ENCODE data around the gene UBR4. TPM values are rescaled to one million over a fixed set of nuclear protein-coding genes. Genes with fewer than 3 reads are reported as not detected.
"Not testable (repeated sequence)": the region's sequence is repeated elsewhere in the genome, so short reads cannot be mapped to it uniquely, and the experiment has no call there.

Gene UBR4
- total and polyA plus RNA-seq, 3 experiments from 2014 or later, result 27.4 to 112 (median 110) TPM

DNA sequence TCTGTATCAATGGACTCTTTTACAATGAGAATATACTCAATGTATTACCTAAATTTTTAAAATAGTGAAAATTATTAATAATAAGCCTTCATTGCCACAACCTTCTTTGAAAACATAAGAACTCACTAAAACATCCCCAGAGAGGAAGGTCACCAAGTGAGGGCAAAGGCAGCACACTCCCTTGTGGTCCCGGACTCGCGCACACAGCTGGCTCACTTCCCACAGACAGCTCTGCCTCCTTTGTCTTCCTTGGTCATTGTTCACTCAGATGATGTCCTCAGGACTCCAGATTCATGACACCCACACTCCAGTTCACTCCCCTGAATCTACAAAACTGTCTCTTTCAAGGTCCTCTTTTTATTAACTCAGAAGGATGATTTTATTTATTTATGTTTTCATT is 19.2 kb upstream of the UBR4 start:
- no peak overlapping the region for H3K4me3 ChIP-seq (ENCODE audit: low read length)
- H3K4me3 Mint-ChIP-seq, result no peak overlapping the region
- H3K9me3 Mint-ChIP-seq, result no peaks in the 10 kb centered on the region
- no peaks in the 10 kb centered on the region for H3K27me3 Mint-ChIP-seq
- no peaks in the 10 kb centered on the region for H3K4me1 ChIP-seq (ENCODE audit: insufficient read depth, low read length)
- DNase-seq, result no peak
- peaks cover 64% of the 10 kb centered on the region for H3K36me3 ChIP-seq (ENCODE audit: insufficient read depth, low read length)
- peaks cover 15 to 95% (median 24%) of the 10 kb centered on the region in 3 donors for H3K36me3 Mint-ChIP-seq
- H3K4me1 Mint-ChIP-seq, result peaks cover 0 to 1% (median under 1%) of the 10 kb centered on the region in 3 donors
- ChIA-PET CTCF (no interaction called here), POLR2A (no interaction called here)
- H3K27me3 ChIP-seq (ENCODE audit: insufficient read depth, low read length, poor library complexity, severe bottlenecking), result no peaks in the 10 kb centered on the region
- H3K27ac Mint-ChIP-seq, result no peak overlapping the region
- no peak overlapping the region for H3K27ac ChIP-seq (ENCODE audit: low read depth, low read length)
- H3K9me3 ChIP-seq (ENCODE audit: low read length), result no peaks in the 10 kb centered on the region

DNA sequence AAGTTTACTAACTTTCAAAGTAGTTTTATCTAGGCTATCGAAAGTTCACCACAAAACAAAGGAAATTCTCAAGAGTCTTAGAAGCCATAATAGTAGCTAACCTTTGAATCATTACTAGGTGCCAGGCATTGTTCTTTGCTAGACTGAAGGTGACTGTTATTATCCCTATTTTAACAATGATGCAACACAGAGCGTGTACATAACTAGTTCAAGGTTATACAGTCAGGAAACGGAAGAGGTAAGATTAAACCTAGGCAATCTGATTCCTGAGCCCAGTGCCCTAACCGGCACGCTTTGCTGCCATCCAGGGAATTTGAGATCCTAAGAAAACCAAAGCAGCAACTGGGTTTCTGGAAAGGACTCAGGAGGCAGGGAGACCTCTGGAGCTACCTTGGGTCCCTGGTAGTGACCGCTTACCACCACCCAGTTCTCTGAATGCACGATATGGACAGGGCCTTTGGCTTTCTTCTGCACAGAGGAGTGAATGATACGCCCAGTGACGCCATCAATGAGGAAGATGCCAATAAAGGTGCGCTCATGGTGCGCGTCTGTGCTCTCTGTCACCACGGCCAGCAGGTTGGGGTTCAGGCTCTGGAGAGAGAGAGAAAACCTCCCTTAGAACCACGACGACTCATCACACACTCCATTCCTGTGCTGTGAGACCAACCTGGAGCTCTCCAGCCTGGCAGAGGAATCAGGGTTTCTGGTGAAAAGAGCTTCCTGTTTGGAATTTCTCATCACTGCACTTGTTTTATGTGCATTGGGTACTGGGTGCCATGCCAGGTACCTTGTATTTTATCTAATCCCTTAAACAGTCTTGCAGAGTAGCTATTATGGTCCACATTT is 13.1 kb upstream of the UBR4 start:
- Mint-ChIP-seq H3K27me3 (no peaks in the 10 kb centered on the region), H3K9me3 (no peaks in the 10 kb centered on the region), H3K27ac (no peak overlapping the region), H3K4me1 (peaks cover 0 to 4% (median 4%) of the 10 kb centered on the region in 3 donors), H3K4me3 (no peak overlapping the region), H3K36me3 (peaks cover 5 to 95% (median 31%) of the 10 kb centered on the region in 3 donors)
- H3K27ac ChIP-seq (ENCODE audit: low read depth, low read length), result no peak overlapping the region
- POLR2A ChIA-PET, result no interaction called here
- H3K9me3 ChIP-seq (ENCODE audit: low read length), result no peaks in the 10 kb centered on the region
- DNase-seq, result no peak
- no peak overlapping the region for H3K4me3 ChIP-seq (ENCODE audit: low read length)
- H3K36me3 ChIP-seq (ENCODE audit: insufficient read depth, low read length), result peaks cover 76% of the 10 kb centered on the region
- H3K4me1 ChIP-seq (ENCODE audit: insufficient read depth, low read length), result no peaks in the 10 kb centered on the region
- CTCF ChIA-PET, result interaction anchor here (1.8 kb wide), 1 partner anchor 12 kb away, joined by 5 read pairs; no protein-coding TSS in a partner anchor
- H3K27me3 ChIP-seq (ENCODE audit: insufficient read depth, low read length, poor library complexity, severe bottlenecking), result no peaks in the 10 kb centered on the region

DNA sequence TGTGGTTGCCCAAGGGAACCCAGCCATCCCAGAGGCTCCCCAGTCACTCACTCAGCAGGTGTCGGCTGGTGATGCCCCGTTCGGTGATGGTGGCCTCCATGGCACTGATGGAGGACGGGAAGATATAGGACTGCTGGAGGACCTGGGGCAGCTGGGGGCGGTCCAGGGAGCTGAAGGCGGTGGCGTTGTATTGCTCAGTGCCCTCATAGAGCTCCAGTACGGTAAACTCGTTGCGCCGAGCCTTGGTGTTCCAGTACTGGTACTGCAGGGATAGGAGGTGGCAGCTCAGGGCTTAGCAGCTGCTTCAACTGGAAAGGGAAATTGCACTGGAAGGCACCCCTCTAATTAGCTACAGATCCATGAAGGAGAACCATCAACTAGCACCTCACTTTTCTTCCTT is 12.5 kb upstream of the UBR4 start:
- H3K36me3 Mint-ChIP-seq, result peaks cover 5 to 95% (median 29%) of the 10 kb centered on the region in 3 donors
- CTCF ChIA-PET, result interaction anchor here (1.8 kb wide), 1 partner anchor 13 kb away, joined by 5 read pairs; no protein-coding TSS in a partner anchor

DNA sequence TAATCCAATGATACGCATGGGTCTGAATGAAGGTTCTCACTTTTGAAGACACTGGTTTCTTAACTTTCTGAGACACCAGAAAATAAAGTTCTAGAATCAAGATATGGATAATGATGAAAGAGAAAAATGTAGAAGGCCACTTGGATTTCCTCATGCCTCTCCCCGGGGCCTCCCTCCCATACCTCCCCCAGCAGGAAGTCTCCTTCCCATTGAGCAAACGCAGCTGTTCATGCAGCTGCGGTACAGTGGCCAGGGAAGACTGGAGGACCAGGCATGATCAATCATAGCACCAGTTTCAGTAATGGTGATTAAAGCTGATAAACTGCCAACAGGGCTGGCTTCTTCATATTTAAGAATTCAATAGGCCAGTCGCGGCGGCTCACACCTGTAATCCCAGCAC is 10.9 kb upstream of the UBR4 start:
- no peaks in the 10 kb centered on the region for H3K27me3 Mint-ChIP-seq
- CTCF ChIA-PET, result no interaction called here
- POLR2A ChIA-PET, result no interaction called here

More for the DNA sequence above, 12.5 kb upstream of the UBR4 start:
- Mint-ChIP-seq H3K9me3 (no peaks in the 10 kb centered on the region), H3K4me1 (peaks cover 0 to 5% (median 4%) of the 10 kb centered on the region in 3 donors), H3K27me3 (no peaks in the 10 kb centered on the region), H3K4me3 (no peak overlapping the region), H3K27ac (peak overlapping the region in 2 of 8 donors; percentile 2 to 55)
- Histone ChIP-seq H3K4me3 (ENCODE audit: low read length) (no peak overlapping the region), H3K36me3 (ENCODE audit: insufficient read depth, low read length) (peaks cover 75% of the 10 kb centered on the region), H3K27ac (ENCODE audit: low read depth, low read length) (no peak overlapping the region), H3K4me1 (ENCODE audit: insufficient read depth, low read length) (no peaks in the 10 kb centered on the region), H3K27me3 (ENCODE audit: insufficient read depth, low read length, poor library complexity, severe bottlenecking) (no peaks in the 10 kb centered on the region), H3K9me3 (ENCODE audit: low read length) (no peaks in the 10 kb centered on the region)
- POLR2A ChIA-PET, result no interaction called here
- DNase-seq, result no peak

DNA sequence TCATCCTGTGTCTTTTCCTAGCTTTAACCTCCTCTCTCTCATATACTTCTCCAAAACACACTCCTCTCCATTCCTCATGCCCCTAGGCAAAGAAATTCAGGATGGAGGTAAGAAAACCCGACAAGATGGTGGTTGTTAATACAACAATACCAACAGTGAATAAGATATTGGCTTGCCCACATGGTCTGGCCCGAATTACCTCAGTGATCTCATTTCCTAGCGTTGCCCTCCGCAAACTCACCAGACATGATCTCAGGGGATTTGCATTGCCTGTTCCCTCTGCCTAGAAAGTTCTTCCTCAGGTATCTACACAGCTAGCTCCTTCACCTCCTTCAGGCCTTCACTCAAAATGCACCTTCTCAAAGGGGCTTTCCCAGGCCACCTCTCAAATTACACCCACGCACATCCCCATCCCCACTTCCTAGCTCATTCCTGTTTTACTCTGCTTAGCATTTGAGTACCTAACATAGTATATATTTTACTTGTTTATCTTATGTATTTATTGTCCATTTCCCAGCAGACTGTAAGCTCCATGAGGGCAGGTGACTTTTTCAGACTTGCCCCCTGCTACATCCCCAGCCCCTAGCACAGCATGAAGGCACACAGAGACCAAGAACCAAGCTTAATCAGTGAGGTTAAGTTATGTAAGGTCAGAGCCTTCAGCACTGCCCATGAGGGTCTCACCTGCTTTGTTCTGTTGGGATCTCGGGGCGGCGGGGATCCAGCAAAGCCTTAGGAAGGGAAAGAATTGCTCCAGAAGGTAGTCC is 10.2 kb upstream of the UBR4 start:
- peak overlapping the region in 6 of 8 donors; percentile 38 to 76 (median 65) for H3K27ac Mint-ChIP-seq
- no peaks in the 10 kb centered on the region for H3K4me1 ChIP-seq (ENCODE audit: insufficient read depth, low read length)
- H3K4me1 Mint-ChIP-seq, result peaks cover 3 to 8% (median 7%) of the 10 kb centered on the region in 3 donors
- H3K36me3 Mint-ChIP-seq, result peaks cover 0 to 84% (median 22%) of the 10 kb centered on the region in 3 donors
- POLR2A ChIA-PET, result no interaction called here
- no peaks in the 10 kb centered on the region for H3K9me3 Mint-ChIP-seq
- no peaks in the 10 kb centered on the region for H3K27me3 Mint-ChIP-seq
- no peak overlapping the region for H3K4me3 ChIP-seq (ENCODE audit: low read length)
- CTCF ChIA-PET, result interaction anchor here (1.2 kb wide), 1 partner anchor 10 kb away, joined by 4 read pairs; the partner anchor contains the start of gene UBR4
- no peaks in the 10 kb centered on the region for H3K27me3 ChIP-seq (ENCODE audit: insufficient read depth, low read length, poor library complexity, severe bottlenecking)
- H3K27ac ChIP-seq (ENCODE audit: low read depth, low read length), result no peak overlapping the region
- H3K9me3 ChIP-seq (ENCODE audit: low read length), result no peaks in the 10 kb centered on the region
- no peak overlapping the region for H3K4me3 Mint-ChIP-seq
- H3K36me3 ChIP-seq (ENCODE audit: insufficient read depth, low read length), result peaks cover 60% of the 10 kb centered on the region
- DNase-seq, result no peak

More for the DNA sequence above, 10.9 kb upstream of the UBR4 start:
- Histone ChIP-seq H3K36me3 (ENCODE audit: insufficient read depth, low read length) (peaks cover 64% of the 10 kb centered on the region), H3K27ac (ENCODE audit: low read depth, low read length) (no peak overlapping the region), H3K4me3 (ENCODE audit: low read length) (no peak overlapping the region), H3K27me3 (ENCODE audit: insufficient read depth, low read length, poor library complexity, severe bottlenecking) (no peaks in the 10 kb centered on the region), H3K4me1 (ENCODE audit: insufficient read depth, low read length) (no peaks in the 10 kb centered on the region), H3K9me3 (ENCODE audit: low read length) (no peaks in the 10 kb centered on the region)
- no peak for DNase-seq
- no peaks in the 10 kb centered on the region for H3K9me3 Mint-ChIP-seq
- H3K27ac Mint-ChIP-seq, result peak overlapping the region in 3 of 8 donors; percentile 29 to 78 (median 47)
- H3K36me3 Mint-ChIP-seq, result peaks cover 3 to 90% (median 25%) of the 10 kb centered on the region in 3 donors
- H3K4me3 Mint-ChIP-seq, result no peak overlapping the region
- H3K4me1 Mint-ChIP-seq, result peaks cover 0 to 6% (median 4%) of the 10 kb centered on the region in 3 donors

DNA sequence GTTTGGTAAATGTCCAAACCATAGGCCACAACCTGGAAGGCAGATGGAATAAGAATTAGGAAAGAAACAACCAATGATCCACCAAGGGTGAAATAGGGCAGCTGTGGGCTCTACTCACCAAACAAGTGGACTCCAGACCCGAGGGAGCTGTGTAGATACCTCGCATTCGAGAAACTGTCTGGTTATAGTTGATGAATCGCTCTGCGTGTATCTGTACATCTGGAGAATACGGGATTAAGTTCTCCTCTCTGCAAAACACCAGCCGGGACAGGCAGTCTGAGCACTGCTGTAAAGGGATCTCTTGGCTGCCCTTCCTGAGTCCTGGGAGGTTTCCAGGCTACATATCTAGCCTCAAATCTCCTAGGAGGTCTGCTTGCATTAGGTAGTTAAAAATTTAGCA is 9.4 kb upstream of the UBR4 start:
- no peak for DNase-seq
- POLR2A ChIA-PET, result interaction anchor here (0.5 kb wide), 1 partner anchor 181 kb away, joined by 6 read pairs; no protein-coding TSS in a partner anchor
- H3K4me3 Mint-ChIP-seq, result no peak overlapping the region

DNA sequence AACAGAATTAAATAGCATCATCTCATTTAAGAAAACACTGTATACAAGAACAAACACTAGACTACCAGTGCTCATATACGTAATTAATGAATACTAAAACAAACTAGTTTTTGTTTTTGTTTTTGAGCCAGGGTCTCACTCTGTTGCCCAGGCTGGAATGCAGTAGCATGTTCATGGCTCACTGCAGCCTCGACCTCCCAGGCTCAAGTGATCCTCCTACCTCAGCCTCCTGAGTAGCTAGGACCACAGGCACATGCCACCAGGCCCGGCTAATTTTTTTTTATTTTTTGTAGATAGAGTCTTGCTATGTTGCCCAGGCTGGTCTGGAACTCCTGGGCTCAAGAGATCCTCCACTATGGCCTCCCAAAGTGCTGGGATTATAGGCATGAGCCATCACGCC is 6.5 kb upstream of the UBR4 start:
- H3K9me3 Mint-ChIP-seq; POLR2A ChIA-PET; H3K27ac ChIP-seq (ENCODE audit: low read depth, low read length); H3K4me3 ChIP-seq (ENCODE audit: low read length); H3K27me3 Mint-ChIP-seq; H3K9me3 ChIP-seq (ENCODE audit: low read length); H3K4me3 Mint-ChIP-seq; H3K27me3 ChIP-seq (ENCODE audit: insufficient read depth, low read length, poor library complexity, severe bottlenecking); DNase-seq: not testable (repeated sequence)
- Histone ChIP-seq H3K4me1 (ENCODE audit: insufficient read depth, low read length) (peaks cover 13% of the 10 kb centered on the region), H3K36me3 (ENCODE audit: insufficient read depth, low read length) (peaks cover 29% of the 10 kb centered on the region)
- Mint-ChIP-seq H3K27ac (peak overlapping the region in 2 of 8 donors; percentile 6 to 69), H3K36me3 (peaks cover 0 to 65% (median 12%) of the 10 kb centered on the region in 3 donors), H3K4me1 (peaks cover 21 to 36% (median 36%) of the 10 kb centered on the region in 3 donors)
- CTCF ChIA-PET, result interaction anchor here (1.3 kb wide), 1 partner anchor 9 kb away, joined by 4 read pairs; no protein-coding TSS in a partner anchor

More for the DNA sequence above, 9.4 kb upstream of the UBR4 start:
- Histone ChIP-seq H3K9me3 (ENCODE audit: low read length) (no peaks in the 10 kb centered on the region), H3K27ac (ENCODE audit: low read depth, low read length) (no peak overlapping the region), H3K27me3 (ENCODE audit: insufficient read depth, low read length, poor library complexity, severe bottlenecking) (no peaks in the 10 kb centered on the region), H3K4me3 (ENCODE audit: low read length) (no peak overlapping the region), H3K36me3 (ENCODE audit: insufficient read depth, low read length) (peaks cover 57% of the 10 kb centered on the region), H3K4me1 (ENCODE audit: insufficient read depth, low read length) (no peaks in the 10 kb centered on the region)
- Mint-ChIP-seq H3K9me3 (no peaks in the 10 kb centered on the region), H3K36me3 (peaks cover 0 to 79% (median 19%) of the 10 kb centered on the region in 3 donors), H3K4me1 (peaks cover 7 to 11% (median 9%) of the 10 kb centered on the region in 3 donors), H3K27me3 (no peaks in the 10 kb centered on the region), H3K27ac (peak overlapping the region in 2 of 8 donors; percentile 21 to 61)
- CTCF ChIA-PET, result interaction anchor here (1.2 kb wide), 1 partner anchor 9 kb away, joined by 4 read pairs; the partner anchor contains the start of gene UBR4
